Epithelial cell of esophagus (primary cell): Measurements from ENCODE around the gene WNT7A.

Source experiments
- DNase-seq: peaks from one replicate; pipeline ENCODE4 v3.0.0; 2010; ENCODE audit warnings: low read depth
- H3K4me3 ChIP-seq: 2 replicates; pipeline ENCODE4 v1.5.1; 2011; ENCODE audit warnings: mild to moderate bottlenecking, low read length, control low read depth
- TF ChIP-seq, protein P1 (sequence below): IDR thresholded peaks from 2 replicates; pipeline ENCODE4 v1.5.1; 2011; ENCODE audit warnings: low read depth, mild to moderate bottlenecking, low read length, control low read depth, inconsistent platforms; ENCODE audit not compliant: insufficient read depth; ENCODE audit errors: missing control alignments

The WNT7A gene

GRCh38 chr3:13845806-13846205 is 34.1 kb downstream of the WNT7A start:
- TF ChIP-seq, protein P1, sequence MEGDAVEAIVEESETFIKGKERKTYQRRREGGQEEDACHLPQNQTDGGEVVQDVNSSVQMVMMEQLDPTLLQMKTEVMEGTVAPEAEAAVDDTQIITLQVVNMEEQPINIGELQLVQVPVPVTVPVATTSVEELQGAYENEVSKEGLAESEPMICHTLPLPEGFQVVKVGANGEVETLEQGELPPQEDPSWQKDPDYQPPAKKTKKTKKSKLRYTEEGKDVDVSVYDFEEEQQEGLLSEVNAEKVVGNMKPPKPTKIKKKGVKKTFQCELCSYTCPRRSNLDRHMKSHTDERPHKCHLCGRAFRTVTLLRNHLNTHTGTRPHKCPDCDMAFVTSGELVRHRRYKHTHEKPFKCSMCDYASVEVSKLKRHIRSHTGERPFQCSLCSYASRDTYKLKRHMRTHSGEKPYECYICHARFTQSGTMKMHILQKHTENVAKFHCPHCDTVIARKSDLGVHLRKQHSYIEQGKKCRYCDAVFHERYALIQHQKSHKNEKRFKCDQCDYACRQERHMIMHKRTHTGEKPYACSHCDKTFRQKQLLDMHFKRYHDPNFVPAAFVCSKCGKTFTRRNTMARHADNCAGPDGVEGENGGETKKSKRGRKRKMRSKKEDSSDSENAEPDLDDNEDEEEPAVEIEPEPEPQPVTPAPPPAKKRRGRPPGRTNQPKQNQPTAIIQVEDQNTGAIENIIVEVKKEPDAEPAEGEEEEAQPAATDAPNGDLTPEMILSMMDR = no peak
- DNase-seq = no peak
- no peak overlapping the region for H3K4me3 ChIP-seq

- TF ChIP-seq, protein P1 = no peak
- DNase-seq = no peak
These were observed 35.0 kb downstream of the WNT7A start for GRCh38 chr3:13844911-13845310.

DNA sequence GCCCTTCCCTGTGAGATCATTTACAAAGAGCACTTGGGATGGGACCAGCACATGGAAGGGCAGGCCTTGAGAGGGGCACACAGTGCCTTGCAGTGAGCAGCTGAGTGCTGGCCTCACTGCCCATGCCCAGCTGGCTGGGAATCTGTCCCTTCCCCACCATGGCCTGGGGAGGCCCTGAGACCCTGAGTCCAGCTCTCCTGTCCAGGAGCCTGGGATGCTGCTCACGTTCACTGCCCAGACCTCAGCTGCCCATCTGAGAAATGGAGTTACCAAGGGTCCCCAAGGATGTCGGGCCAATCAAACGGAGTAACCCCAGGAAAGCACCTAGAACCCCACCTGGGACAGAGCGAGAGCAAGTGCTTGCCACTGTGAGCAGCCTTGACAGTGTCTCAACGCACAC is 35.6 kb downstream of the WNT7A start:
- no peak for DNase-seq
- no peak overlapping the region for H3K4me3 ChIP-seq
- TF ChIP-seq, protein P1 = no peak

More at GRCh38 chr3:13844911-13845310, 35.0 kb downstream of the WNT7A start:
- H3K4me3 ChIP-seq = no peak overlapping the region

GRCh38 chr3:13843351-13843750 is 36.5 kb downstream of the WNT7A start:
- no peak overlapping the region for H3K4me3 ChIP-seq
- DNase-seq = no peak
- TF ChIP-seq, protein P1 = no peak

GRCh38 chr3:13842226-13842625 is 37.6 kb downstream of the WNT7A start:
- no peak overlapping the region for H3K4me3 ChIP-seq
- TF ChIP-seq, protein P1 = no peak
- no peak for DNase-seq

DNA sequence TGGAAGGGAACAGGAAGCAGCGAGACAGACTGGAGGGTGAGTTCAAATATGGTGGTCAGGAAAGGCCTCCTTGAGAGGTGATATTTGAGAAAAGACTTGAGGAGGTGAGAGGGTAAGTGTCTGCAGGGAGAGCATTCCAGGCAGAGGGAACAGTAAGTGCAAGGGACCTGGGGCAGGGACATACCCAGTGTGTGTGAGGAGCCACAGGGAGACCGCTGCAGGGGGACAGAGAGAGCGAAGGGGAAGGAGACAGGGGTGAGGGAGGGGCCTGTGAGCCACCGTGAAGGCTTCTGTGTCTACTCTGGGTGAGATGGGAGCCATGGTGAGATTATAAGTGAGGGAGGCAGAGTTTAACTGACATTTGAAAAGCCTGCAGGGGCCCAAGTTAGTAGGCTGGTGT is 38.0 kb downstream of the WNT7A start:
- no peak overlapping the region for H3K4me3 ChIP-seq
- TF ChIP-seq, protein P1 = no peak
- DNase-seq = no peak

DNA sequence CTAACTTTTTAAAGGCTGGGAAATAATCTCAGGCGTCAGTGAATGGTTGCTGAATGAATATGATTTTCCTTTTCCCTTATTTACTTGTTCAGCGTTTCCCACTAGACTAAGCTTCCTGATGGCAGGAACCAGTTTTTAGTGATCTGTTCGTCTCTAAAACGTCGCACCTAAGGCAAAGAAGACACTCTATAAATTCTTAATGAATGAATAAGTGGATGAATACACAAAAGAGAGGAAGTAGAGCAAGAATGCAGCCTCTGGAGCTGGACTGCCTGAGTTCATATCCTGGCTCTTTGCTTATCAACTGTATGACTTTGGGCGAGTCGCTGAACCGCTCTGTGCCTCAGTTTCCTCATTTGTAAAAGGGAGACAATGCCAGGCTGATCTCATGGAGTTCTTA is 38.7 kb downstream of the WNT7A start:
- TF ChIP-seq, protein P1 = no peak
- no peak overlapping the region for H3K4me3 ChIP-seq
- peak; percentile 69 for DNase-seq
